SH-SY5Y (cell line): ENCODE results near the gene KPNA3.

ENCODE experiments used
- GATA2 ChIP-seq: IDR thresholded peaks from 2 replicates; pipeline ENCODE4 v1.6.1; 2011; ENCODE audit warnings: mild to moderate bottlenecking, low read depth, low read length
- GATA3 ChIP-seq: IDR thresholded peaks from 2 replicates; pipeline ENCODE4 v1.6.1; 2011; ENCODE audit warnings: low read depth, mild to moderate bottlenecking, low read length, moderate library complexity

DNA sequence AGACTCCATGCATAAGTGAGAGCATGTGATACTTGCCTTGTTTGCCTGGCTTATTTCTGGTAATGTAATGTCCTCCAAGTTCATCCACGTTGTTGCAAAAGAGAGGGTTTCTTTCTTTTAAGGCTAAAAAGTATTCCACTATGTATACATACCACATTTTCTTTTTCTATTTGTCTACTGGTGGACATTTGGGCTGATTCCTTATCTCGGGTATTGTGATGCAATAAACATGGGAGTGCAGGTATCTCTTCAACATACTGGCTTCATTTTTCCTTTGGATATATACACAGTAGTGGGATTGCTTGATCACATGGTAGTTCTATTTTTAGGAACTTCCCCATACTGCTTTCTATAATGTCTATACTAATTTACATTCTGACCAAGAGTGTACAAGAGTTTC, 51.6 kb downstream of the KPNA3 start:
- TF ChIP-seq GATA3 (no peak), GATA2 (no peak)
